ENCODE results near the gene SEPTIN12. TPM values are rescaled to one million over a fixed set of nuclear protein-coding genes. Genes with fewer than 3 reads are reported as not detected.

The SEPTIN12 gene
- total RNA-seq, 1 experiment from 2014 or later, result not detected

- Histone ChIP-seq H3K9me3 (ENCODE audit: control insufficient read depth, insufficient read depth, low read depth, low read length) (no peaks in the 10 kb centered on the region), H3K27ac (ENCODE audit: low read length) (no peak overlapping the region), H3K36me3 (ENCODE audit: control insufficient read depth, insufficient read depth, low read length) (no peaks in the 10 kb centered on the region), H3K27me3 (ENCODE audit: control insufficient read depth, insufficient read depth, low read length) (no peaks in the 10 kb centered on the region), H3K4me3 (ENCODE audit: low read depth in 2 of 2, low read length in 2 of 2) (no peak overlapping the region), H3K4me1 (ENCODE audit: control insufficient read depth, insufficient read depth, low read length) (no peaks in the 10 kb centered on the region)
- CTCF ChIA-PET, result interaction anchor here (0.6 kb wide), 1 partner anchor 17 kb away, joined by 4 read pairs; no protein-coding TSS in a partner anchor
- in situ Hi-C loops (cut with HindIII; ENCODE audit: low pct_unique_long_range_greater_than_20kb, low sequenced_read_pairs) (no loop called here), intact Hi-C loops (cut with micrococcal nuclease; ENCODE audit: unreplicated experiment) (no loop called here)
- no peak for ATAC-seq
- TF ChIP-seq REST (IDR thresholded peaks at IDR 0.05; ENCODE audit: insufficient read depth in 1 of 2, low read depth in 2 of 2, low read length in 1 of 2) (no peak), SIN3A (IDR thresholded peaks at IDR 0.05; ENCODE audit: borderline replicate concordance, insufficient read depth, low read depth, low read length) (no peak), POLR2AphosphoS5 (IDR thresholded peaks at IDR 0.05; ENCODE audit: low read depth, low read length) (no peak), TCF7L2 (IDR thresholded peaks at IDR 0.05; ENCODE audit: low read depth, low read length) (no peak)
- TF ChIP-seq, protein P1, sequence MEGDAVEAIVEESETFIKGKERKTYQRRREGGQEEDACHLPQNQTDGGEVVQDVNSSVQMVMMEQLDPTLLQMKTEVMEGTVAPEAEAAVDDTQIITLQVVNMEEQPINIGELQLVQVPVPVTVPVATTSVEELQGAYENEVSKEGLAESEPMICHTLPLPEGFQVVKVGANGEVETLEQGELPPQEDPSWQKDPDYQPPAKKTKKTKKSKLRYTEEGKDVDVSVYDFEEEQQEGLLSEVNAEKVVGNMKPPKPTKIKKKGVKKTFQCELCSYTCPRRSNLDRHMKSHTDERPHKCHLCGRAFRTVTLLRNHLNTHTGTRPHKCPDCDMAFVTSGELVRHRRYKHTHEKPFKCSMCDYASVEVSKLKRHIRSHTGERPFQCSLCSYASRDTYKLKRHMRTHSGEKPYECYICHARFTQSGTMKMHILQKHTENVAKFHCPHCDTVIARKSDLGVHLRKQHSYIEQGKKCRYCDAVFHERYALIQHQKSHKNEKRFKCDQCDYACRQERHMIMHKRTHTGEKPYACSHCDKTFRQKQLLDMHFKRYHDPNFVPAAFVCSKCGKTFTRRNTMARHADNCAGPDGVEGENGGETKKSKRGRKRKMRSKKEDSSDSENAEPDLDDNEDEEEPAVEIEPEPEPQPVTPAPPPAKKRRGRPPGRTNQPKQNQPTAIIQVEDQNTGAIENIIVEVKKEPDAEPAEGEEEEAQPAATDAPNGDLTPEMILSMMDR (IDR thresholded peaks at IDR 0.05), result no peak
- DNase-seq (ENCODE audit: low read depth, low spot score), result no peak
- BruUV-seq (replicated peaks), result no TSS peak
- POLR2A ChIA-PET, result no interaction called here
These were observed 32.5 kb downstream of the SEPTIN12 start for GRCh38 chr16:4755687-4756086.

DNA sequence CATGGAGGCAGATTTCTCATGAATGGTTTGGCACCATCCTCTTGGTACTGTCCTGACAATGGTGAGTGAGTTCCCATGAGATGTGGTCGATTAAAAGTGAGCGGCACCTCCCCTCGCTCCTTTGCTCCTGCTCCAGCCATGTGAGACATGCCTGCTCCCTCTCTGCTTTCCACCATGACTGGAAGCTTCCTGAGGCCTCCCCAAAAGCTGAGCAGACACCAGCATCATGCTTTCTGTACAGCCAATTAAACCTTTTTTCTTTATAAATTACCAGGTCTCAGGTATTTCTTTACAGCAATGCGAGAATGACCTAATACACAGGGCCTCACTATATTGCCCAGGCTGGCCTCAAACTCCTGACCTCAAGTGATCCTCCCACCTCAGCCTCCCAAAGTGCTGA is 33.3 kb downstream of the SEPTIN12 start:
- Histone ChIP-seq H3K4me3 (ENCODE audit: low read depth in 2 of 2, low read length in 2 of 2) (no peak overlapping the region), H3K4me1 (ENCODE audit: control insufficient read depth, insufficient read depth, low read length) (no peaks in the 10 kb centered on the region), H3K36me3 (ENCODE audit: control insufficient read depth, insufficient read depth, low read length) (no peaks in the 10 kb centered on the region), H3K27ac (ENCODE audit: low read length) (no peak overlapping the region), H3K27me3 (ENCODE audit: control insufficient read depth, insufficient read depth, low read length) (no peaks in the 10 kb centered on the region), H3K9me3 (ENCODE audit: control insufficient read depth, insufficient read depth, low read depth, low read length) (no peaks in the 10 kb centered on the region)
- POLR2A ChIA-PET, result no interaction called here
- no peak for ATAC-seq
- TF ChIP-seq REST (IDR thresholded peaks at IDR 0.05; ENCODE audit: insufficient read depth in 1 of 2, low read depth in 2 of 2, low read length in 1 of 2), result no peak
- TF ChIP-seq TCF7L2 (IDR thresholded peaks at IDR 0.05; ENCODE audit: low read depth, low read length), result no peak
- TF ChIP-seq, protein P1 (IDR thresholded peaks at IDR 0.05), result no peak
- no peak for TF ChIP-seq POLR2AphosphoS5 (IDR thresholded peaks at IDR 0.05; ENCODE audit: low read depth, low read length)
- no peak for TF ChIP-seq SIN3A (IDR thresholded peaks at IDR 0.05; ENCODE audit: borderline replicate concordance, insufficient read depth, low read depth, low read length)
- CTCF ChIA-PET, result no interaction called here
- intact Hi-C loops (cut with micrococcal nuclease; ENCODE audit: unreplicated experiment), result no loop called here
- no TSS peak for BruUV-seq (replicated peaks)
- in situ Hi-C loops (cut with HindIII; ENCODE audit: low pct_unique_long_range_greater_than_20kb, low sequenced_read_pairs), result no loop called here
- no peak for DNase-seq (ENCODE audit: low read depth, low spot score)

All from Panc1 (cell line).